Measurements from ENCODE around the gene DOCK6.

DOCK6 gene

GRCh38 chr19:11264452-11265176, 2.3 kb upstream of the DOCK6 start:
- Histone ChIP-seq H3K27me3 (ENCODE audit: control insufficient read depth in 2 of 2, insufficient read depth in 2 of 2, low read length in 2 of 2) (no peaks in the 10 kb centered on the region), H3K36me3 (ENCODE audit: control insufficient read depth in 2 of 2, insufficient read depth in 2 of 2, low read length in 2 of 2) (no peaks in the 10 kb centered on the region), H3K27ac (ENCODE audit: low read depth in 2 of 2, low read length in 2 of 2) (peak overlapping the region; percentile 95 to 97), H3K4me3 (ENCODE audit: low read length in 2 of 2) (peak overlapping the region in 1 of 2 donors; percentile 54), H3K4me1 (ENCODE audit: control insufficient read depth in 2 of 2, insufficient read depth in 2 of 2, low read length in 2 of 2) (peaks cover 28 to 41% of the 10 kb centered on the region in 2 donors), H3K9ac (ENCODE audit: low read depth in 1 of 2, low read length in 2 of 2) (peak overlapping the region; percentile 53 to 77), H3K9me3 (ENCODE audit: control insufficient read depth in 2 of 2, low read length in 2 of 2) (no peaks in the 10 kb centered on the region)

DNA sequence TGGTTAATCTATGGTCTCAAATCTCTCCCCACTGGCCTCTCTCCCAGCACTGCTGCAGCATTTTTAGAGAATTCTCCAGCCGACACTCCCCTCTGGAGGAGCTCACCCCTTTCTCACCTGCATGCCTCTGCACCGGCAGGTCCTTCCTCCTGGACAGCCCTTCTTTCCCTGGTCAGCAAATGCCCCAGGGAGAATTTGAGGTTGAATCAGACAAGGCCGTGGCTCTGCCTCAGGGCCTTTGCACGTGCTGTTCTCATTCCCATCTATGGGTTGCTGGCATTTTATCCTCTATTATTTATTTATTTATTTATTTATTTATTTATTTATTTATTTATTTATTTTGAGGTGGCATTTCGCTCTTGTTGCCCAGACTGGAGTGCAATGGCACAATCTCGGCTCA, 1.4 kb upstream of the DOCK6 start:
- Histone ChIP-seq H3K27ac (ENCODE audit: low read depth in 2 of 2, low read length in 2 of 2) (no peak overlapping the region), H3K4me3 (ENCODE audit: low read length in 2 of 2) (no peak overlapping the region), H3K9ac (ENCODE audit: low read depth in 1 of 2, low read length in 2 of 2) (no peak overlapping the region), H3K9me3 (ENCODE audit: control insufficient read depth in 2 of 2, low read length in 2 of 2) (no peaks in the 10 kb centered on the region), H3K27me3 (ENCODE audit: control insufficient read depth in 2 of 2, insufficient read depth in 2 of 2, low read length in 2 of 2) (no peaks in the 10 kb centered on the region), H3K36me3 (ENCODE audit: control insufficient read depth in 2 of 2, insufficient read depth in 2 of 2, low read length in 2 of 2) (no peaks in the 10 kb centered on the region), H3K4me1 (ENCODE audit: control insufficient read depth in 2 of 2, insufficient read depth in 2 of 2, low read length in 2 of 2) (peaks cover 28 to 37% of the 10 kb centered on the region in 2 donors)

GRCh38 chr19:11261431-11261970, 823 bp downstream of the DOCK6 start:
- Histone ChIP-seq H3K36me3 (ENCODE audit: control insufficient read depth in 2 of 2, insufficient read depth in 2 of 2, low read length in 2 of 2) (no peaks in the 10 kb centered on the region), H3K4me1 (ENCODE audit: control insufficient read depth in 2 of 2, insufficient read depth in 2 of 2, low read length in 2 of 2) (peaks cover 28 to 33% of the 10 kb centered on the region in 2 donors), H3K4me3 (ENCODE audit: low read length in 2 of 2) (peak overlapping the region; percentile 67 to 72), H3K27ac (ENCODE audit: low read depth in 2 of 2, low read length in 2 of 2) (peak overlapping the region; percentile 56 to 70), H3K27me3 (ENCODE audit: control insufficient read depth in 2 of 2, insufficient read depth in 2 of 2, low read length in 2 of 2) (no peaks in the 10 kb centered on the region), H3K9me3 (ENCODE audit: control insufficient read depth in 2 of 2, low read length in 2 of 2) (no peaks in the 10 kb centered on the region), H3K9ac (ENCODE audit: low read depth in 1 of 2, low read length in 2 of 2) (peak overlapping the region; percentile 60 to 78)

DNA sequence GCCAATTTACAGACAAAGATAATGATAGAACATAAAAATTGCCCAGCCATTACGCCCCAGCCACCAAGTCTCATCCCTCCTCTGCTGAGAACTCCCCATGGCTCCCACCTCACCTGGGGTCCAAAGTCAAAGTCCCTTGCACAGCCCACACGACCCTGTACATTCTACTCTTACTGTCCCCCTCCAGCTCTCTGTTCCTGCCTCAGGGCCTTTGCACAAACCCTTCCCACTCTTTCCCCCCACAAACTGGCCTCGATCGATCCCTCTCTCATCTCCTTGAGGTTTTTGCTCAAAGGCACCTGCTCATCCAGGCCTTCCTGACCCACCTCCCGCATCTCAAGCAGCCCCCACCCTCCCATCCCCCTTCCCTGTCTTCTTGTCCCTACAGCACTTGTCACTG, 1.3 kb downstream of the DOCK6 start:
- Histone ChIP-seq H3K27ac (ENCODE audit: low read depth in 2 of 2, low read length in 2 of 2) (no peak overlapping the region), H3K9ac (ENCODE audit: low read depth in 1 of 2, low read length in 2 of 2) (no peak overlapping the region), H3K4me3 (ENCODE audit: low read length in 2 of 2) (peak overlapping the region in 1 of 2 donors; percentile 72), H3K36me3 (ENCODE audit: control insufficient read depth in 2 of 2, insufficient read depth in 2 of 2, low read length in 2 of 2) (no peaks in the 10 kb centered on the region), H3K4me1 (ENCODE audit: control insufficient read depth in 2 of 2, insufficient read depth in 2 of 2, low read length in 2 of 2) (peaks cover 25 to 29% of the 10 kb centered on the region in 2 donors), H3K27me3 (ENCODE audit: control insufficient read depth in 2 of 2, insufficient read depth in 2 of 2, low read length in 2 of 2) (no peaks in the 10 kb centered on the region), H3K9me3 (ENCODE audit: control insufficient read depth in 2 of 2, low read length in 2 of 2) (no peaks in the 10 kb centered on the region)

DNA sequence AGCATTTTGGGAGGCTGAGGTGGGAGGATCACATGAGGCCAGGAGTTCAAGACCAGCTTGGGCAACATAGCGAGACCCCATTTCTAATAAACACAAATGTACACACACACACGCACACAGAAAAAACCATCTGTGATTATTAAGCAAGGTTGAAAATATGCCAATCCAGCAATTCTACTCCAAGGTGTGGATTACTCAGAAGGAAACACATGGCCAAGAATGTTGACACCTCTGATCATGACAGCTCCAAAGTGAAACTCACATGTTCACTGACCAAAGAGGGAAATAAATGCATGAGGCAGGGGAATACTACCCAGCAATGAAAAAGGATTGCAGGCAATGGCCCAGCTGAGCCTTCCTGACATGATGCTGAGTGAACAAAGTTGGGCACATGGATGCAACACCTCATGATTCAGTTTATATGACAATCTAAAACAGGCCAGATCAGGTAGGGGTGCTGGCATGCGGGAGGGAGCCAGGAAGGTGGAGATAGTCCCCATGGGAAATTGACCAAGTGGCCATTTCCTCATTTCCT, 4.4 kb downstream of the DOCK6 start:
- peaks cover 8 to 9% of the 10 kb centered on the region in 2 donors for H3K4me1 ChIP-seq (ENCODE audit: control insufficient read depth in 2 of 2, insufficient read depth in 2 of 2, low read length in 2 of 2)
- no peak overlapping the region for H3K4me3 ChIP-seq (ENCODE audit: low read length in 2 of 2)
- no peak overlapping the region for H3K9ac ChIP-seq (ENCODE audit: low read depth in 1 of 2, low read length in 2 of 2)
- H3K36me3 ChIP-seq (ENCODE audit: control insufficient read depth in 2 of 2, insufficient read depth in 2 of 2, low read length in 2 of 2) = no peaks in the 10 kb centered on the region
- no peak overlapping the region for H3K27ac ChIP-seq (ENCODE audit: low read depth in 2 of 2, low read length in 2 of 2)
- H3K27me3 ChIP-seq (ENCODE audit: control insufficient read depth in 2 of 2, insufficient read depth in 2 of 2, low read length in 2 of 2) = no peaks in the 10 kb centered on the region
- H3K9me3 ChIP-seq (ENCODE audit: control insufficient read depth in 2 of 2, low read length in 2 of 2) = no peaks in the 10 kb centered on the region

DNA sequence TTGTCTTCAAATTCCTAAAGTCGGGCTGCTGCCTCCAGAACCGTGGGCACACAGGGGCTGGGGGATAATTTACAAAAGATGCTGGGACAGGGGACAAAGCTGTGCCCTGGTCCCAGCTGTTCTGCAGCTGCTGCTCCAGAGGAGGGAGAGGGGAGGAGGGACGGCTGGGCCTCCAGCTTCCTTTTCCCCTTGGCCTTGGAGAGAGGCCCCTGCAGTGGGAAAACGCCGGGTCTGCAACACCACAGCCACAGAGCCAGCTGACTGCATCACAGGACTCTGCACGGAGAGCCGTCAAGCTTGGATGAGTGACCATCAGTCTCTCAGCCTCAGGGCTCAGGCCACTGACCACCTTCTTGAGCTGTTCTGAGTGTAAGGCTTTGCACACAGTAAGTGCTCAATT, 6.1 kb downstream of the DOCK6 start:
- H3K27ac ChIP-seq (ENCODE audit: low read depth in 2 of 2, low read length in 2 of 2) = no peak overlapping the region
- no peaks in the 10 kb centered on the region for H3K27me3 ChIP-seq (ENCODE audit: control insufficient read depth in 2 of 2, insufficient read depth in 2 of 2, low read length in 2 of 2)
- H3K4me3 ChIP-seq (ENCODE audit: low read length in 2 of 2) = no peak overlapping the region
- H3K9me3 ChIP-seq (ENCODE audit: control insufficient read depth in 2 of 2, low read length in 2 of 2) = no peaks in the 10 kb centered on the region
- H3K9ac ChIP-seq (ENCODE audit: low read depth in 1 of 2, low read length in 2 of 2) = no peak overlapping the region
- peaks cover 11 to 13% of the 10 kb centered on the region in 2 donors for H3K36me3 ChIP-seq (ENCODE audit: control insufficient read depth in 2 of 2, insufficient read depth in 2 of 2, low read length in 2 of 2)
- no peaks in the 10 kb centered on the region for H3K4me1 ChIP-seq (ENCODE audit: control insufficient read depth in 2 of 2, insufficient read depth in 2 of 2, low read length in 2 of 2)

DNA sequence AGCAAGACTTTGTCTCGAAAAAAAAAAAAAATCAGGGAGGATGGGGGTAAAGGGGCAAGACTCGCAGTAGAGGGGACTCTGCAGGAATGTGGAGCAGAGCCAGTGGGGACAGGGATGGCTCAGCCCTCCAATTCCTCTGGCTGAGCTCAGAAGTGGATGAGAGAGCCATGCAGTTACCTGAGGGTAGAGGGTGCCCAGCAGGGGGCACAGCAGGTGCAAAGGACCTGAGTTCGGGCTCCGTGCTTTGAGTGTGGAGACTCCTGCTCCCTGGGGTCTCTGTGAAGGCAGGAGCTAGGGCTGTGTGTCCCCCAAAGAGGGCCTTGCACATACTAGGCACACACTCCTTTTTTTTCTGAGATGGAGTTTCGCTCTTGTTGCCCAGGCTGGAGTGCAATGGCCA, 7.7 kb downstream of the DOCK6 start:
- H3K27me3 ChIP-seq (ENCODE audit: control insufficient read depth in 2 of 2, insufficient read depth in 2 of 2, low read length in 2 of 2) = no peaks in the 10 kb centered on the region
- no peak overlapping the region for H3K27ac ChIP-seq (ENCODE audit: low read depth in 2 of 2, low read length in 2 of 2)
- H3K9ac ChIP-seq (ENCODE audit: low read depth in 1 of 2, low read length in 2 of 2) = no peak overlapping the region
- no peaks in the 10 kb centered on the region for H3K9me3 ChIP-seq (ENCODE audit: control insufficient read depth in 2 of 2, low read length in 2 of 2)
- H3K4me3 ChIP-seq (ENCODE audit: low read length in 2 of 2) = no peak overlapping the region
- H3K36me3 ChIP-seq (ENCODE audit: control insufficient read depth in 2 of 2, insufficient read depth in 2 of 2, low read length in 2 of 2) = peaks cover 19 to 22% of the 10 kb centered on the region in 2 donors
- H3K4me1 ChIP-seq (ENCODE audit: control insufficient read depth in 2 of 2, insufficient read depth in 2 of 2, low read length in 2 of 2) = no peaks in the 10 kb centered on the region

DNA sequence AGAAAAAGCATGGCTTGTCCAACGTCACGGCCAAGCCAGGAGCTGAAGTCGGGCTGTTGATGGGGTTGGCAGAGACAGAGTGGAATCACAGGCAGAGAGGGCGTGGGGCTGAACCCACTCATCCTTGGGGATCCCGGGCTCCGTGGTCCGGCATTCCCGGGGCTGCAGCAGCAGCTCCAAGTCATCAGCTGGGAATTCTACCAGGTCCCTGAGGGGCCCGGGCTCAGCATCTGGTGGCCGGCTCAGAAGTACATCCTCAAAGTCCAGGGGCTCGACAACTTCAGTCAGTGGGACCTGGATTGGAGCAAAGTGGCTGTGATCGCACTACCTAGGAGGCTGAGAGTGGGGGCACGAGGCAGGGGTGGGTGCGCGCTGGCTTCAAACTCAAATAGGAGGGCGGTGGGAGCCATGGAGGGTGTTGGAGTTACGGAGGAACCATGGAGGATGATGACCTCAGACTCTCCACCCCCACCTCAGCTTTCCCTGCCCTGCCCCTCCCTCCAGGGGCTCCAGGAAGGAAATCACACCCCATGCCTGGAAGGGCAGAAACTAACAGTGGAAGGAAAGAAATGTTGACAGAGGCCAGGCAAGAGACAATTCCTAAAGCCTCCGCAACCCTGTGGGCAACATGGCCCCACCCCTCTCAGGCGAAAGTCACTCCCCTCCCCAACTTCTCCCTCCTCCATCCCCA, 9.5 kb downstream of the DOCK6 start:
- Histone ChIP-seq H3K9ac (ENCODE audit: low read depth in 1 of 2, low read length in 2 of 2) (no peak overlapping the region), H3K27me3 (ENCODE audit: control insufficient read depth in 2 of 2, insufficient read depth in 2 of 2, low read length in 2 of 2) (no peaks in the 10 kb centered on the region), H3K27ac (ENCODE audit: low read depth in 2 of 2, low read length in 2 of 2) (no peak overlapping the region)

GRCh38 chr19:11251650-11252314, 10.5 kb downstream of the DOCK6 start:
- H3K36me3 ChIP-seq (ENCODE audit: control insufficient read depth in 2 of 2, insufficient read depth in 2 of 2, low read length in 2 of 2) = peaks cover 27 to 30% of the 10 kb centered on the region in 2 donors
- H3K4me3 ChIP-seq (ENCODE audit: low read length in 2 of 2) = no peak overlapping the region
- H3K9ac ChIP-seq (ENCODE audit: low read depth in 1 of 2, low read length in 2 of 2) = no peak overlapping the region
- no peak overlapping the region for H3K27ac ChIP-seq (ENCODE audit: low read depth in 2 of 2, low read length in 2 of 2)
- H3K4me1 ChIP-seq (ENCODE audit: control insufficient read depth in 2 of 2, insufficient read depth in 2 of 2, low read length in 2 of 2) = peaks cover 0 to 3% of the 10 kb centered on the region in 2 donors
- no peaks in the 10 kb centered on the region for H3K9me3 ChIP-seq (ENCODE audit: control insufficient read depth in 2 of 2, low read length in 2 of 2)
- H3K27me3 ChIP-seq (ENCODE audit: control insufficient read depth in 2 of 2, insufficient read depth in 2 of 2, low read length in 2 of 2) = no peaks in the 10 kb centered on the region

More for the DNA sequence above, 9.5 kb downstream of the DOCK6 start:
- no peak overlapping the region for H3K4me3 ChIP-seq (ENCODE audit: low read length in 2 of 2)
- no peaks in the 10 kb centered on the region for H3K4me1 ChIP-seq (ENCODE audit: control insufficient read depth in 2 of 2, insufficient read depth in 2 of 2, low read length in 2 of 2)
- peaks cover 22 to 28% of the 10 kb centered on the region in 2 donors for H3K36me3 ChIP-seq (ENCODE audit: control insufficient read depth in 2 of 2, insufficient read depth in 2 of 2, low read length in 2 of 2)
- H3K9me3 ChIP-seq (ENCODE audit: control insufficient read depth in 2 of 2, low read length in 2 of 2) = no peaks in the 10 kb centered on the region
